ENCODE data around the gene LRRC31.

LRRC31 gene

GRCh38 chr3:169811631-169812331 lies 58.0 kb downstream of the LRRC31 start (continued):
- TF ChIP-seq ZNF518A (tag by site-specific recombination; conservative IDR thresholded peaks at IDR 0.05; ENCODE audit: low read depth): no peak
- no peak for TF ChIP-seq ZNF398 (tag by site-specific recombination; IDR thresholded peaks at IDR 0.05)
- no peak for TF ChIP-seq PRDM2 (tag by site-specific recombination; IDR thresholded peaks at IDR 0.05; ENCODE audit: borderline replicate concordance)
- TF ChIP-seq ZSCAN5A (tag by site-specific recombination; IDR thresholded peaks at IDR 0.05): no peak
- no peak; the same call in 1 of the 2 replicates for TF ChIP-seq KLF1 (tag by site-specific recombination; IDR thresholded peaks at IDR 0.05)
- no peak for TF ChIP-seq ZNF302 (tag by site-specific recombination; IDR thresholded peaks at IDR 0.05; ENCODE audit: low read depth)
- peak; percentile 97 for TF ChIP-seq ZNF600 (tag by site-specific recombination; IDR thresholded peaks at IDR 0.05)
- TF ChIP-seq OSR2 (tag by site-specific recombination; IDR thresholded peaks at IDR 0.05): no peak
- TF ChIP-seq REST (tag by site-specific recombination; IDR thresholded peaks at IDR 0.05): no peak
- no peak for TF ChIP-seq ZNF514 (tag by site-specific recombination; IDR thresholded peaks at IDR 0.05)
- TF ChIP-seq KLF10 (tag by site-specific recombination; IDR thresholded peaks at IDR 0.05): no peak
- no peak for TF ChIP-seq ZNF354C (tag by site-specific recombination; IDR thresholded peaks at IDR 0.05; ENCODE audit: borderline replicate concordance, low read depth)
- TF ChIP-seq KLF9 (tag by site-specific recombination; IDR thresholded peaks at IDR 0.05; ENCODE audit: low read depth): 0 out of 2 replicates have a peak, but pooled peaks have one; percentile 12
- TF ChIP-seq ZNF24 (tag by site-specific recombination; IDR thresholded peaks at IDR 0.05): 0 out of 2 replicates have a peak, but pooled peaks have one; percentile 16
- TF ChIP-seq ZNF133 (tag by site-specific recombination; IDR thresholded peaks at IDR 0.05): no peak
- no peak for TF ChIP-seq ZSCAN30 (tag by site-specific recombination; IDR thresholded peaks at IDR 0.05)
- TF ChIP-seq ZNF777 (tag by site-specific recombination; IDR thresholded peaks at IDR 0.05; ENCODE audit: borderline replicate concordance): peak; percentile 72; the same call in 1 of the 2 replicates
- no peak for TF ChIP-seq SP3 (tag by site-specific recombination; IDR thresholded peaks at IDR 0.05)
- TF ChIP-seq SALL2 (tag by site-specific recombination; IDR thresholded peaks at IDR 0.05; ENCODE audit: borderline replicate concordance): no peak
- TF ChIP-seq ZNF747 (tag by site-specific recombination; IDR thresholded peaks at IDR 0.05): no peak
- TF ChIP-seq ZSCAN23 (tag by site-specific recombination; IDR thresholded peaks at IDR 0.05): no peak
